ENCODE results near the gene CD209.
"Not testable (repeated sequence)": the region's sequence is repeated elsewhere in the genome, so short reads cannot be mapped to it uniquely, and the experiment has no call there.

CD209 gene, protein sequence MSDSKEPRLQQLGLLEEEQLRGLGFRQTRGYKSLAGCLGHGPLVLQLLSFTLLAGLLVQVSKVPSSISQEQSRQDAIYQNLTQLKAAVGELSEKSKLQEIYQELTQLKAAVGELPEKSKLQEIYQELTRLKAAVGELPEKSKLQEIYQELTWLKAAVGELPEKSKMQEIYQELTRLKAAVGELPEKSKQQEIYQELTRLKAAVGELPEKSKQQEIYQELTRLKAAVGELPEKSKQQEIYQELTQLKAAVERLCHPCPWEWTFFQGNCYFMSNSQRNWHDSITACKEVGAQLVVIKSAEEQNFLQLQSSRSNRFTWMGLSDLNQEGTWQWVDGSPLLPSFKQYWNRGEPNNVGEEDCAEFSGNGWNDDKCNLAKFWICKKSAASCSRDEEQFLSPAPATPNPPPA

DNA sequence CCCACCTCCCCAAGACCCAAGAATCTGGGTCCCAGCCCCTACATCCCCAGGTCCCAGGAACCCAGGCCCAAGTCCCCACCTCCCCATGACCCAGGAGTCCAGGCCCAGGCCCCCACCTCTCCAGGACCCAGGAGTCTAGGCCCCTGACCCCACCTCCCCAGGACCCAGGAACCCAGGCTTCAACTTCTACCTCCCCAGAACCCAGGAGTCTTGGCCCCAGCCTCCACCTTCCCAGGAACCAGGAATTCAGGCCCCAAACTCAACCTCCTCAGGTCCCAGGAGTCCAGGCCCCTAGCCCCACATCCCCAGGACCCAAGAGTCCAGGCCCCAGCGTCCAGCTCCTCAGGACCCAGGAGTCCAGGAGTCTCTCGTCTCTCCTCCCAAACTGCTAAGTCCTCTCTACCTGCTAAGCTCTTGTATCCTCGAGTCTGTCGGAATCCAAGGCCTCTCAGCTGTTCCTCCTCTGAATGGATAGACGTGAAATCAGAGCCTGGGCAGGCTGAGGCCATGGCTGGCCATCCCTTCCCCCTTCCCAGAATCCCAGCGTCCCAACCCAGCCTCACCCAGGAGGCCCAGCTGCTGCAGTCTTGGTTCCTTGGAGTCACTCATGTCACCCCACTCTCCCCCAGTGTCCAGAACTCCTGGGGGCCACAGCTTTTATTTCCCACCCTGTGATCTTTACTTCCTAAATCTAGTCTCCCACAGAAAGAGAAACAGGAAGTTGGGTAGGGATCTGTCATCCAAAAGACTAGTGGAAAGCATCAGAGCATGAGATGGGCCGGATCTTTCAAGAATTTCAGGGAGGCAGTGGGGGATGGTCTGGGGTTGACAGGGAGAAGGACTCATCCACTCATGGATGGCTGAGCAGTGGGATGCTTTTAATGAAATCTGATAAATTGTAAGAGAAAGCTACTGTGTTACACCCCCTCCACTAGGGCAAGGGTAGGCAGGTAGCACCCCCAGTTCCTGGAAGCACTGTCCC lies at the start of gene CD209:
Gene CD209 (minus strand): TSS at position 632 of the 982 bp plus-strand sequence. CDS start 23 bp downstream, at position 609.
- DNase-seq = no peak

DNA sequence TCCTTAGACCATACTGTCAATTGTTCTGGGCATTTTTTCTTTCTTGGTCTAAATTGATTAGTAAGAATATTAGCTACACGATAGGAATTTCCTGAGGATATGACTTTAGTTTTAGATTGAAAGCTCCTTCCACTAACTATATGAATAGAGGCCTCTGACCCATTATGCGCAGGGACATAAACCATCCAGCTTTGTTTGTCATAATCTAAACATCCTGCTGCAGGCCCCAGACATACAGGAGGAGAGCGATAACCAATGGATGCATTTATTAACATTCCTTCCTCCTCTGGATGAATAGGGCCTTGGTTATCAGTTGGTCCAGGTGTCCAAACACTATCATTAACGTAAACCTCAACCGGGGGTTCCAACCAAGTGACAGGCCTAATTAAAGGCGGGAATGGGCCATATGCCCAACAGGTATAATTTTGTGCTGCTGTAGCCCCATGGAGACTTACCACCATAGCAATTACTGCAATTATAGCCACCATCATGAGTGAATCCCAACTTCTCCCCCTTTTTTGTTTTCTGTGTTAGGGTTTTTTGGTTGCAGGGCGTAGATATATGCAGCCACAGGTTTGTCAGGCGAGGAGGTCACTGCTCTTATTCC lies 48.3 kb upstream of the CD209 start:
- no peak for DNase-seq

DNA sequence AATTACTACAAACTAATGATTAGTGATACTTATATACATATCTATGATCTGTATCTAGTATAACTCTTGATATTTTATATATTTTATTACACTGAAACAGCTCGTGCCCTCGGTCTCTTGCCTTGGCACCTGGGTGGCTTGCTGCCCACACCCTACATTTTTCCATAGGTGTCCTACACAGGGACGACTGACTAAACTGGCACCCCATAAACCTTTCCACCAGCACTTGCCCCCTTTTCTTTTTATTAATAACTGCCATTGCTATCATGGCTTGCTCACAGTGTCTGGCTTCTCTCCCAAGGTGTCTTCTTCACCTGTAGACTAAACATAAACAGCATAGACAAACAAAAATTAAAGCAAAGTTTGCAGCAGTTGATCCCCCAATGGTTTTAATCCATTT lies 46.2 kb upstream of the CD209 start:
- no peak for DNase-seq

DNA sequence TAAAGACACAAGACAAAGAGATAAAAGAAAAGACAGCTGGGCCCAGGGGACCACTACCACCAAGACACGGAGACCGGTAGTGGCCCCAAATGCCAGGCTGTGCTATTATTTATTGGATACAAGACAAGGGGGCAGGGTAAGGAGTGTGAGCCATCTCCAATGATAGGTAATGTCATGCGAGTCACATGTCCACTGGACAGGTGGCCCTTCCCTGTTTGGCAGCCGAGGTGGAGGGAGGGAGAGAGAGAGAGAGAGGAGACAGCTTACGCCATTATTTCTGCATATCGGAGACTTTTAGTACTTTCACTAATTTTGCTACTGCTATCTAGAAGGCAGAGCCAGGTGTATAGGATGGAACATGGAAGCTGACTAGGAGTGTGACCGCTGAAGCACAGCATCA lies 45.4 kb upstream of the CD209 start:
- not testable (repeated sequence) for DNase-seq

DNA sequence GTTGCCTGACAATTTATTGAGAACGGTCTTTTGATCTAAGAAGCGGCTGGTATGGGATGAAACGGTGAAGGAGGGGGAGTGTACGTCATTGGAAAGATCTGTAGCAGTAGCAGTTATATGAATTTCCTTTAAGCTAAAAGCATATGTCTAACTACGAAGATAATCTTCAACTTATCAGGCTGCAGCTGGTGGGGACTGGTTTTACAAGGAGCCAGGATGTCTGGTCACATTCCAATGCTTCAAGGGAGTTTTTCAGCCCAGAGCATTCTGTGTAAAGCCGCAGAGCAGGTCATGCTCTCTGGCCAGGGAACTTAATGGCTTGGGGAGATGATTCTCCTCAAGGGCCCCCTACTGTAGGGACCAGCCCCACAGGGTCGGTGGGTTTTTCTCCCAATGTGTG lies 44.9 kb upstream of the CD209 start:
- DNase-seq = no peak

DNA sequence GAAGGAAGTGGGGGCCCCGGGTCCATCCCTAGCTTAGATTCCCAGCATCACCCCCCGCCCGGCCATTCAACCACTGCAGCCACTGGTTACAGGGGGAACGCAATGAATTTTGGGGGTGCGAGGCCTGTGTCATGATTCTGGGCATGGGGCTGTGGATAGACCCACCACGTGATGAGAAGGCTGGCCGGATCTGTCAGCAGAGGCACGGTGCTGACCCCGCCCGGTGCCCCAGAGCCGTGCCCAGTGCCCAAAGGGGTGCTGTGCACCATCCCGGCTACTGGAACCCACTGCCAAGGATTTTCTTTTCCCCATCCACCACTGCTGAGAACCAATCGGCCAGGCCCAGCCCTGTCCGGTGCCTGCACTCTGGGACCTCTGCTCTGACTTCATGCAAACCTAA lies 43.1 kb upstream of the CD209 start:
- no peak for DNase-seq

DNA sequence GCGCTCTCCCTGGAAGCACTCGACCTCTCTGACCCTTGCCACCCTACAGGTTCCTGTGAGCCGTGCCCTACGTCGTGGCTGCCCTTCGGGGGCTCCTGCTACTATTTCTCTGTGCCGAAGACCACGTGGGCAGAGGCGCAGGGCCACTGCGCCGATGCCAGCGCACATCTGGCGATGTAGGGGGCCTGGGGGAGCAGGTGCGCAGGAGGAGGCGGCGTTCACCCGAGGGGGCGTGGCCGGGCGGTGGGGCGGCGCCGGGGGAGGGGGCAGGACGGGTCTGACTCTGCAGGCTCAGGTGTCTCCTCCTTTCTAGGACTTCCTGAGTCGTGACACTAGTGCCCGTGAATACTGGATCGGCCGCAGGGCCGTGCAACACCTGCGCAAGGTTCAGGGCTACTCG lies 42.1 kb upstream of the CD209 start:
- no peak for DNase-seq

DNA sequence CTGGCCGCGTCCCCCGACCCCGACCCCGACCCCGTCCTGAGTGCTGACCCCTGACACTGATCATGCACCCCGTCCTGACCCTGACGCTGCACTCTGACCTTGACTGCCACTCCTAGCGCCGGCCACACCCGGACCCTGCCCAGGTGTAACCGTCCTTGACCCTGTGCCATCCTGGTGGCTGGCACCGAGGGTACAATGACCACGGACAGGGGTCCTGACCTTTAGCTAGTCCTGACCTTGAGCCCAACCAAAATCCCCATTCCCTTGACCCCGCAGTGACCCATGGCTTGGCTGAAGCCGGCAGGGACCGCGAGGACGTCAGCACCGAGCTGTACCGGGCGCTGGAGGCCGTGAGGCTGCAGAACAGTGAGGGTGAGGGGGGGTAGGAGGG lies 41.6 kb upstream of the CD209 start:
- no peak for DNase-seq

DNA sequence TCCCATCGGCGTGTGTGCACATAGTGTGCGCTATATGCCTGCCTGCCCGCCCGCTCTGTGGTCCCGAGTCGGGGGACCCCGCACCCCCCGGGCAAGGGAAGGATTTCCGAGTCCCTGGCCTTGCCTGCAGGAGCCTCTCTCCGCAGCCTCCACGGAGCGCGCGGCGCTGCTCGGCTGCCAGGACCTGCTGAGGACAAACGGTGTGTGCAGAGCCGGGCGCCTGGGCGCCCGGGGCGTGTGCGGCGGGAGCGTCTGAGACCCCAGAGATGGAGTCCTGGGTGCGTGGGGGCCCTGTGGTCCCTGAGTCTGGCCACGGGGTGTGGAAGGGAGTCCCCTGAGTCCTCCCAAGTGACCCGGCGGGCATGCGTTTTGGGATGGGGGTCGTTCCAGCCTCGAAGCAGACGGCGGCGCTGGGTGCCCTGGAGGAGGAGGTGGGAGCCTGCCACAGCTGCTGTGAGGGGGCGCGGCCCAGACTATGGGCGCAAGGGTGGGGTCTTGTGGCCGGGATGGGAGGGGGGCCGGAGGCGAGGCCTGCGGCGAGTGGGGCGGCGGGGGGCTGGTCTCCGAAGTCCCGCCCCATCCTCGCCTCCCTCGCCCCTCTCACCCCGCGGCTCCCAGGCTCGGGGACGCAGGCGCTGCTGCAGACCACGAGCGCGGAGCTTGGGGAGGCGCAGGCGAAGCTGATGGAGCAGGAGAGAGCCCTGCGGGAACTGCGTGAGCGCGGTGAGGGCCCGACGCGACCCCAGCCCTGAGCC lies 41.0 kb upstream of the CD209 start:
- DNase-seq = no peak

DNA sequence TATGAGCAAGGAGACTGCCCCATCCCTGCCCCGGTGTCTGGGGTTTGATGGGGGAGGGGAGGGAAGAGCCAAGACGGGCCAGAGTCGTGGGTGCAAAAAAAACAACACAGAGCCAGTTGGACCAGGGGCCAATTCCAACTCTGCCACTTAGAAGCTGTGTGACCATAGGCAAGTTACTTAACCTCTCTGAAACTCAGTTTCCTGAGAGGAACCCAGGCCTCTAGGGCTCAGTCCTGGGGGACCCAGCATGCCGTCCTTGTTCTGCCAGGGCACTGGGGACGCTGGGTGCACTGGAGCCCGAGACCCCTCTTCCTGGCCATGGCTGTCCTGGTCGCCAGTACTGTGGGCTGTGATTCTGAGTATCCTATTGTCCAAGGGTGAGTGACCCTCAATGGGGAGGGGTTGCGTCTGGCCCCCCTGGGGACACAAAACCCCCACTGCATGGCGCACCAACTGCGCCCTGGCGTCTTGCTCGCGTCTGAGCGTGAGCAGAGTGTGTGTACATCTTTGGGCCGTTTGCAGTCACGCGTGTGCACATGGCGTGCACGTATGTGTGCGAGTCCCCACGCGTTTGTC lies 40.4 kb upstream of the CD209 start:
- no peak for DNase-seq

DNA sequence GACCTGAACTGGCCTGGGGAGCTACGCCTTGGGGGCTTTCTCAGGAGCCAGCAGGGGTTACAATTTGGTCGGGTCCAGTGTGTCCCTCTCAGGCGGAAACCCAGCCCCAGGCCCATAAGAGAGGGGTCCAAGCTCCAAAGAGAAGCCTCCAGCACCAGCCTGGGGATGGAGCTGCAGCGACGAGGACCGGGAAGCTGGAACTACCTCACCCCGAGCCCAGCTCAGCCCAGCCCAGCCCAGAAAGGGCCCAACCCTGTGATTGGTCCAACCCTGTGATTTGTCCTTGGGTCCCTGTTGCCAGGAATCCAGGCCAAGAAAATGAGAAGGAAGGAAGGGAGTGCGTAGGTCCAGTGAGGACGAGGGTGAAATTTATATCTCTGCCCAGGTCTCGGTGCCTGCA lies 39.8 kb upstream of the CD209 start:
- no peak for DNase-seq

DNA sequence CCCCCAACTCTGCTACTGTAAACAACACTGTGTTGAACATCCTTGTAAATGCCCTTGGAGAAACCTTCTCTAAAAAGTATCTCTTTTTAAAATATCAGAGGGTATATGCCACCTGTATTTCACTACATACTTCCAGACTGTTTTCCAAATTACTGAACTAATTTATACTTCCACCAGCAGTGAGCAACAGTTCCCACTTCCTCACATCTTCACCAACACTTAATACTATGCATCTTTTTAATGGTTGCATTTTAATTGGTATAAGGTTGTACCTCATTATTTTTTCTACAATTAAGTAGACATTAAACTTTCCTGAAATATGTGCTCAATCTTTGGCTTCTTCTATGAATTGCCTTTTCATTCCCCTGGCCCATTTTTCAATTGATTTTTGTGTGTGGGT lies 37.5 kb upstream of the CD209 start:
- no peak for DNase-seq

DNA sequence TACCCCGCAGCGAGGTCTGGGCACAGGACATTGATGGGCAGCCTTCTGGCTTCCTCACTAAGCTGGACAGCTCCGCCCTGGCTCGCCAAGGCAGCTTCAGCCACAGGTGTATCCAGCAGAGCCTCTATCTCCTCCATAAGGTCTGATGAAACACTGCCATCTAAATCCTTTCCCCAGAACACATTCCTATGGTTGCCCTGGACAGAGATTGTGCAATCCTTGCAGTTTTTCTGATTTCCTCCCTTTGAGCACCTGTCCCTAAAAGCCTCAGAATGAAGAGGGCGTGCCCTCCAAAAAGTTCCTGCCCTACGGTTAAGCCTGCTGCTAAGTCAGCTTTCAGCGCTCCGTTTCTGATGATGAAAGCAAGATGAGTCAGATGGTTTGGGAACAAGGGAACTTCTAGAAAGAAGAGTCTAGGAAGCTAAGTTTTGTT lies 36.7 kb upstream of the CD209 start:
- no peak for DNase-seq

DNA sequence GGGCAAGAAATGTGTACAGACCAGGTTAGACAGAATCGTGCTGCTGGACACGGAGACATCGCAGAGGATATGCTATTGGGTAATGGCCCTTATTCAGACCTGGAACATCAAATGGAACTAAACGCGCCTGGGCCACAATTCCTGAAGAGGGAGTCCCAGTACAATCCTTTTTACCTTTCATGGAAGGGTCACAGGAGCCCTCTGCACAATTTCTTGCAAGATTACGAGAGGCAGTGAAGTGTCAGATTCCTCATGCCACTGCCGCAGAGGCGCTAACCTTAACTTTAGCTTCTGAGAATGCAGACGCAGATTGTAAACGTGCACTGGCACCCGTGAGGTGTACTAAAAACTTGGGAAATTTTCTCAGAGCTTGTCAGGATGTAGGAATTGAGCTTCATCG lies 33.8 kb upstream of the CD209 start:
- no peak for DNase-seq

DNA sequence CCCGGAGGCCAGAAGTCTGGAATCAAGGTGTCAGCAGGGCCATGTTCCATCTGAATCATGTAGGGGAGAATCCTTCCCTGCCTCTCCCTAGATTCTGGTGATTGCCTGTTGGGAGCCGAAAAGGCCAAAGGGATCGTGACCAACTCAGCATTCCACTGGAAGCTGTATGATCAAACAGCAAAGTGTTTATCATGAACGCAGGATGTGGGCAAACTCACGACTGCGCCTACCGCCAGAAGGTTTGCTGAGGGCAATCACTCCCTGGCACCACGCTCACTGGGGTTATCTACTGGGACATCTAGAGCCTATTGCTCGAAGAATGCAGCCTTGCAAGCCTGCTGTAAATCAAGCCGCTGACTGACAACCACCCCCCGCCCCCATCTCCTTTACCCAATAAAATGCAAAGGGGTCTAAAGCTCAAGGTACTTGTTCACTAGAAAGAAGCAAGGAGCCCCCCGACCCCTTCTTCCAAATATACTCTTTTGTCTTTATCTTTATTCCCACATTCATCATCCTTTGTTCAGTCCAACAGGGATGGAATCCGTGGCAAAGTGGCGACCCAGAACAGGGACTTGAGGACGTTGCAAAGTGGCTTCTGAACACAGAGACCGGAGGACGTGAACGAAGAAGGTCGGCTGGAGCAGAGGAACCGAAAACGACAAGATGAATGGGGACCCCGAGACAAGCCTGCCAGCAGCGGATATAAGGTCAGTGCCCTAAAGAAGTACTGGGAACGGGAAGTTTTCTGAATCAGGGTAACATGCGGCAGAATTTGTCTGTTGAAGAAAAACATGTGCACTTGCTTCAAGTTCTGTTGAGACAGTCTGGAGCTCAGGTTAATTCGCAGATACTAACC lies 32.5 kb upstream of the CD209 start:
- DNase-seq = no peak

DNA sequence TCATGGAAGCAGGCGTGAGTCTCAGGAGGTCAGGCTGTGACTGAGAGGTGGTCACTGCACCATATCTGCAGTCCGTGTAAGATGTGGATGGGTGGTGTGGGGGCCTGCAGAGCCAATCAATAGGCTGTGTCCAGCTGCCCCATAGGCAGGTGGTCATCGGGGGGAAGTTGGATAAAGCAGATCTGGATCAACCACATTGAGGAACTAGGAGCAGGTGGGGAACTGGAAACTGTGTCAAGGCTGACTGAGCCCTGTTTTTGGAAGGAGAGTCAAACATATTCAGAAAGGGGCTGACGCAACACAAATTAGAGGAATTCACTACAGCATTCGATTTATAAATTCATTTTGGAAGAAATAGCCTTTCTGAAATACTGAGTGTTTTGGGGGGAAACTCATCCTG lies 30.7 kb upstream of the CD209 start:
- no peak for DNase-seq

DNA sequence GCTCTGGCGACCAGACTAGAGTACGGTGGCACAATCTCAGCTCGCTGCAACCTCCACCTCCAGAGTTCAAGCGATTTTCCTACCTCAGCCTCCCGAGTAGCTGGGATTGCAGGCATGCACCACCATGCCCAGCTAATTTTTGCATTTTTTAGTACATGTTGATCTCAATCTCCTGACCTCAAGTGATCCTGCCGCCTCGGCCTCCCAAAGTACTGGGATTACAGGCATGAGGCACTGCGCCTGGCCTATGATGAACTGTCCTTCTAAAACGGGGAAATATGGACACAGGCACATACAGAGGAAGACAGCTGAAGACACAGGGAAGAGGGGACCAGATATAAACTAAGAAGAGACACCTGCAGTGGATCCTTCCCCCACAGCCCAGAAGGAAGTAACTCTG lies 28.4 kb upstream of the CD209 start:
- DNase-seq = no peak

DNA sequence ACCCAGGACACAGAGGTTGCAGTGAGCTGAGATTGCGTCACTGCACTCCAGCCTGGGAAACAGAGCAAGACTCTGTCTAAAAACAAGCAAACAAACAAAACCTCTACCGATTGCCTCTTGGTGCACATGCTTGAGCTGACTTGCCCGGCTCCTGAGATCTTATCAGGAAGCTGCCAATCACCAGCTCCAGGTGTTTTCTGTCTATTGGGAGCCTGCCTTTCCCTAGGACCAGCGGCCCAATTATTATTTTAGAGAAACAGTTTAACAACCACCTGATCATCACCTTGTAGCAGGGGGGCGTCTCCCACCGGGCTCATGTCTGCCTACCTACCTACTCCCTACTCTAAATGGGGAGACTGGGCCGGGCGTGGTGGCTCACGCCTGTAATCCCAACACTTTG lies 26.5 kb upstream of the CD209 start:
- no peak for DNase-seq

DNA sequence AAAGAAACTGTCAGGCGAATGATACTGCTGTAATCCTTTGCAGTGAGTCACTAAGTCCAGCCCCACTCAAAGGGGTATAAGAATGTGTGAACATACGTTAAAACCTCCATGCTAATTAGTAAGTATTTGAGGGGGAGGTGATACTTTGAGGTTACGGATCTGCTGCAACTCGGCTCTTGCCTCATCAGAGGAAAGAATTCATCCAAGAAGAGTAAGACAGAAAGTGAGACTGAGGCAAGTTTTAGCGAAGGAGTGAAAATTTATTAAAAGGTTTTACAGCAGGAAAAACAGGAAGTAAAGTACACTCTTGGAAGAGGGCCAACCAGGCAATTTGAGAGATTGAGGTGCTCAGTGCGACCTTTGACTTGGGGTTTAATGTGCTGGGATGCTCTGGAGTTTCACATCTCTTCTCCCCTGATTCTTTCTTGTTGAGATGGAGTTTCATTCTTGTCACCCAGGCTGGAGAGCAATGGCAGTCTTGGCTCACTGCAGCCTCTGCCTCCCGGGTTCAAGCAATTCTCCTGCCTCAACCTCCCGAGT lies 25.5 kb upstream of the CD209 start:
- no peak for DNase-seq

DNA sequence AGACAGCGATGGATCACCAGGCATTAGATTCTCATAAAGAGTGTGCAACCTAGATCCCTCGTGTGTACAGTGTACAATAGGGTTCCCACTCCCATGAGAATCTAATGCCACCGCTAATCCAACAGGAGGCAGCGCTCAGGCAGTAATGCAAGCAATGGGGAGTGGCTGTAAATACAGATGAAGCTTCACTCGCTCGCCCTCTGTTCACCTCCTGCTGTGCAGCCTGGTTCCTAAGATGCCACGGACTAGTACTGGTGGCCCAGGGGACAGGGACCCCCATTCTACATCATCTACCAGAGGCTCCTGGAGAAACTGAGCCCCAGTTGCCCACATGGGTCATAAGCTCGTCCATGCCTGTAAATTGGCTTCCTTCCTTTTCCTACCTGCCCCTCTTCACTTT lies 23.7 kb upstream of the CD209 start:
- no peak for DNase-seq

DNA sequence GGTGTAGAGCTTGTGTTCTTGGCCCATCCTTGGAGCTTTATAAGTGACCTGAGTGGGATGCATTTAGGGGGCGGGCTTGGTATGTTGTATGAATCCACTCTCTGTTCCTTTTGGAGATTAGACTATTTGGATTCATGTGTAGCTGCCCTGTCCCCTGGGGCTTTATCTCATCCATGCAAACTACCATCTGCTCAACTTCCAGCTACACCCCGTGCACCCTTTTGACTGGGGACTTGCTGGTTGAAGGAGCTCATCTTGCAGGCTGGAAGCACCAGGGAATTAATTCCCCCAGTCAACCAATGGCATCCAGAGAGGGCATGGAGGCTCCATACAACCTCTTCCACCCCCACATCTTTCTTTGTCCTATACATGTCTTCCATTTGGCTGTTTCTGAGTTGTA lies 21.8 kb upstream of the CD209 start:
- no peak for DNase-seq

Data from NCI-H345 (cell line).